CD4-positive, alpha-beta T cell (primary cell): ENCODE data around the gene ELF2. TPM values are rescaled to one million over a fixed set of nuclear protein-coding genes. Genes with fewer than 3 reads are reported as not detected.

Source experiments
- ATAC-seq: fragments of 200-7000 bp; cut with Tn5 transposase; one replicate; pipeline ENCODE4 v1.10.0; 2022; ENCODE audit warnings: mild to moderate bottlenecking; ENCODE audit not compliant: poor library complexity
- CTCF ChIA-PET: fragments of 350-600 bp; sonication (Branson Sonifier 250); formaldehyde crosslinking; loops from one replicate; lab custom pipeline; 2021; ENCODE audit warnings: antibody characterized with exemption, inconsistent platforms; lab: Charles Lee
- POLR2A ChIA-PET: fragments of 350-600 bp; sonication (Branson Sonifier 250); formaldehyde crosslinking; loops from one replicate; lab custom pipeline; 2021; ENCODE audit warnings: antibody characterized with exemption, inconsistent platforms; lab: Charles Lee
- DNase-seq, 14 experiments: peaks; one replicate each; pipeline ENCODE4 v3.0.0-alpha.2; 2013 to 2020; ENCODE audit warnings: mixed read lengths in 2 of 14
- H3K27ac ChIP-seq, 2 donors: one replicate each; pipeline versions ENCODE4 v1.5.1 to v1.7.0; 2013; ENCODE audit warnings: low read length in 2 of 2, low read depth in 1 of 2, mild to moderate bottlenecking in 1 of 2
- H3K27me3 ChIP-seq, 2 experiments: 1 replicate in 1 of 2; 2 replicates in 1 of 2; pipeline versions ENCODE4 v1.6.1 to v1.7.0; 2013; ENCODE audit warnings: low read length in 2 of 2, control low read depth in 1 of 2, mild to moderate bottlenecking in 1 of 2, moderate library complexity in 1 of 2; ENCODE audit not compliant: insufficient read depth in 2 of 2, control insufficient read depth in 1 of 2
- H3K36me3 ChIP-seq: one replicate; pipeline ENCODE4 v1.6.1; 2013; ENCODE audit warnings: low read length, control low read depth; ENCODE audit not compliant: insufficient read depth
- H3K4me1 ChIP-seq: one replicate; pipeline ENCODE4 v1.6.1; 2013; ENCODE audit warnings: low read length, control low read depth; ENCODE audit not compliant: insufficient read depth
- H3K4me3 ChIP-seq: one replicate; pipeline ENCODE4 v1.5.1; 2013; ENCODE audit warnings: mild to moderate bottlenecking, low read length, moderate library complexity
- H3K9me3 ChIP-seq, 2 experiments: 1 replicate in 1 of 2; 2 replicates in 1 of 2; pipeline versions ENCODE4 v1.6.1 to v1.7.0; 2013; ENCODE audit warnings: low read length in 2 of 2, mild to moderate bottlenecking in 2 of 2, control low read depth in 1 of 2, moderate library complexity in 1 of 2; ENCODE audit not compliant: control insufficient read depth in 1 of 2, insufficient read depth in 1 of 2
- H3K27ac Mint-ChIP-seq: one replicate; pipeline ENCODE4 v1.8.0; 2020; ENCODE audit warnings: mixed read lengths
- H3K27me3 Mint-ChIP-seq: one replicate; pipeline ENCODE4 v1.8.0; 2021; ENCODE audit warnings: mixed read lengths
- H3K36me3 Mint-ChIP-seq: one replicate; pipeline ENCODE4 v1.8.0; 2021; ENCODE audit warnings: low read depth, mixed read lengths
- H3K4me1 Mint-ChIP-seq: one replicate; pipeline ENCODE4 v1.8.0; 2021; ENCODE audit warnings: low read depth, mixed read lengths
- H3K4me3 Mint-ChIP-seq: one replicate; pipeline ENCODE4 v1.8.0; 2020; ENCODE audit warnings: mild to moderate bottlenecking, mixed read lengths
- H3K9me3 Mint-ChIP-seq: one replicate; pipeline ENCODE4 v1.8.0; 2020; ENCODE audit warnings: mixed read lengths
- intact Hi-C, 2 experiments: fragments of 100-400 bp; cut with DNase I in 1 of 2; cut with micrococcal nuclease in 1 of 2; formaldehyde crosslinking; loops; one replicate each; pipeline versions ENCODE4 v1.15.1 to v1.9.0; 2023 to 2025; cut with DNase I, micrococcal nuclease
- total RNA-seq, 174 experiments: library from RNA in 2 of 174; stranded (reverse) in 2 of 174; gene quantifications; one replicate each; pipeline ENCODE4 v1.2.3 and lab custom pipeline; 2021 to 2026
- TF ChIP-seq, protein P1 (sequence below): fragments of 200-600 bp; IDR thresholded peaks from one replicate; pipeline ENCODE4 v1.8.0; 2022; ENCODE audit warnings: antibody characterized with exemption, mild to moderate bottlenecking

Gene ELF2
- total RNA-seq, 2 experiments from 2014 or later = 83.3 to 84.1 TPM

- intact Hi-C loops = loop anchor here (2.0 to 5.0 kb wide), 8 partner anchors 16 to 1072 kb away; partner anchors contain the start of genes ELF2 (in 1 of the 2), MAML3 (in 1 of the 2), NAA15 (in 1 of the 2) and NDUFC1 (in 1 of the 2)
- Mint-ChIP-seq H3K27me3 (no peaks in the 10 kb centered on the region), H3K27ac (peak overlapping the region; percentile 92), H3K4me3 (peak overlapping the region; percentile 93), H3K4me1 (peaks cover 62% of the 10 kb centered on the region), H3K9me3 (no peaks in the 10 kb centered on the region), H3K36me3 (peaks cover 37% of the 10 kb centered on the region)
- Histone ChIP-seq H3K4me1 (peaks cover 10% of the 10 kb centered on the region), H3K9me3 (no peaks in the 10 kb centered on the region), H3K27ac (peak overlapping the region; percentile 94 to 96), H3K36me3 (no peaks in the 10 kb centered on the region), H3K4me3 (peak overlapping the region; percentile 93), H3K27me3 (no peaks in the 10 kb centered on the region)
- DNase-seq (peak; percentile 71 to 98 (median 86)), ATAC-seq (peak; percentile 80)
- TF ChIP-seq, protein P1, sequence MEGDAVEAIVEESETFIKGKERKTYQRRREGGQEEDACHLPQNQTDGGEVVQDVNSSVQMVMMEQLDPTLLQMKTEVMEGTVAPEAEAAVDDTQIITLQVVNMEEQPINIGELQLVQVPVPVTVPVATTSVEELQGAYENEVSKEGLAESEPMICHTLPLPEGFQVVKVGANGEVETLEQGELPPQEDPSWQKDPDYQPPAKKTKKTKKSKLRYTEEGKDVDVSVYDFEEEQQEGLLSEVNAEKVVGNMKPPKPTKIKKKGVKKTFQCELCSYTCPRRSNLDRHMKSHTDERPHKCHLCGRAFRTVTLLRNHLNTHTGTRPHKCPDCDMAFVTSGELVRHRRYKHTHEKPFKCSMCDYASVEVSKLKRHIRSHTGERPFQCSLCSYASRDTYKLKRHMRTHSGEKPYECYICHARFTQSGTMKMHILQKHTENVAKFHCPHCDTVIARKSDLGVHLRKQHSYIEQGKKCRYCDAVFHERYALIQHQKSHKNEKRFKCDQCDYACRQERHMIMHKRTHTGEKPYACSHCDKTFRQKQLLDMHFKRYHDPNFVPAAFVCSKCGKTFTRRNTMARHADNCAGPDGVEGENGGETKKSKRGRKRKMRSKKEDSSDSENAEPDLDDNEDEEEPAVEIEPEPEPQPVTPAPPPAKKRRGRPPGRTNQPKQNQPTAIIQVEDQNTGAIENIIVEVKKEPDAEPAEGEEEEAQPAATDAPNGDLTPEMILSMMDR = no peak
- CTCF ChIA-PET = interaction anchor here (0.6 to 2.6 kb wide), 3 partner anchors 52 to 219 kb away, joined by 4 to 16 read pairs (median 5); partner anchors contain the start of genes NAA15 and NDUFC1
- POLR2A ChIA-PET = interaction anchor here (0.6 to 4.1 kb wide), 16 partner anchors 10 to 574 kb away, joined by 3 to 61 read pairs (median 6); partner anchors contain the start of genes ELF2, NAA15, NDUFC1 and NOCT
These were observed 94.0 kb downstream of the ELF2 start for GRCh38 chr4:139082750-139083606.

DNA sequence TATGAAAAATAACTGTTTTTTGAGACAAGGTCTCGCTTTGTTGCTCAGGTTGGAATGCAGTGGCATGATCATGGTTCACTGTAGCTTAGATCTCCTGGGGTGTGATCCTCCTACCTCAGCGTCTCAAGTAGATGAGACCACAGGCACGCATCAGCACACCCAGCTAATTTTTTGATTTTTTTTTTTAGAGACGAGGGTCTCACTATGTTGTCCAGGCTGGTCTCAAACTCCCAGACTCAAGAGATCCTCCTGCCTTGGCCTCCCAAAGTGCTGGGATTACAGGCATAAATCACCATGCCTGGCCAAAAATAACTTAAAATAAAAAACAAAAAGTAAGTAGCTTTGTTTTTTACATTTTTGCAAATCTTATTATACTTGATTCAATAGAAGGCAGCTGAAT lies 98.1 kb downstream of the ELF2 start:
- H3K27ac Mint-ChIP-seq = peak overlapping the region; percentile 56
- H3K27me3 ChIP-seq = no peaks in the 10 kb centered on the region
- H3K36me3 ChIP-seq = no peaks in the 10 kb centered on the region
- H3K4me1 ChIP-seq = peaks cover 19% of the 10 kb centered on the region
- H3K9me3 Mint-ChIP-seq = no peaks in the 10 kb centered on the region
- POLR2A ChIA-PET = interaction anchor here (0.8 to 1.7 kb wide), 3 partner anchors 216 to 375 kb away, joined by 3 to 6 read pairs (median 4); partner anchors contain the start of genes NAA15 and RAB33B
- no peak for DNase-seq
- H3K4me3 ChIP-seq = no peak overlapping the region
- H3K27me3 Mint-ChIP-seq = no peaks in the 10 kb centered on the region
- peak overlapping the region; percentile 58 for H3K4me3 Mint-ChIP-seq
- TF ChIP-seq, protein P1 = no peak
- intact Hi-C loops = no loop called here
- peaks cover 79% of the 10 kb centered on the region for H3K4me1 Mint-ChIP-seq
- CTCF ChIA-PET = interaction anchor here (0.9 to 2.0 kb wide), 3 partner anchors 12 to 48 kb away, joined by 3 to 10 read pairs (median 5); no protein-coding TSS in a partner anchor
- no peak overlapping the region for H3K27ac ChIP-seq
- ATAC-seq = no peak
- H3K9me3 ChIP-seq = no peaks in the 10 kb centered on the region
- H3K36me3 Mint-ChIP-seq = peaks cover 46% of the 10 kb centered on the region

GRCh38 chr4:139077567-139078355 lies 99.3 kb downstream of the ELF2 start:
- Mint-ChIP-seq H3K4me3 (peak overlapping the region; percentile 38), H3K27ac (peak overlapping the region; percentile 65), H3K27me3 (no peaks in the 10 kb centered on the region), H3K36me3 (peaks cover 44% of the 10 kb centered on the region), H3K4me1 (peaks cover 76% of the 10 kb centered on the region), H3K9me3 (no peaks in the 10 kb centered on the region)
- H3K4me3 ChIP-seq = no peak overlapping the region
- no peak for ATAC-seq
- H3K4me1 ChIP-seq = peaks cover 19% of the 10 kb centered on the region
- POLR2A ChIA-PET = interaction anchor here (0.5 to 1.1 kb wide), 3 partner anchors 34 to 223 kb away, joined by 3 to 6 read pairs (median 3); partner anchors contain the start of gene NAA15
- intact Hi-C loops = no loop called here
- H3K27me3 ChIP-seq = no peaks in the 10 kb centered on the region
- DNase-seq = no peak
- TF ChIP-seq, protein P1 = no peak
- peaks cover 7% of the 10 kb centered on the region for H3K36me3 ChIP-seq
- H3K9me3 ChIP-seq = no peaks in the 10 kb centered on the region
- CTCF ChIA-PET = interaction anchor here (0.9 to 2.0 kb wide), 3 partner anchors 21 to 218 kb away, joined by 3 to 10 read pairs (median 4); no protein-coding TSS in a partner anchor
- H3K27ac ChIP-seq = no peak overlapping the region
